Hepatocyte (in vitro differentiated cells): ENCODE measurements around the gene ERAS. TPM values are rescaled to one million over a fixed set of nuclear protein-coding genes. Genes with fewer than 3 reads are reported as not detected.
"Not testable (repeated sequence)": the region's sequence is repeated elsewhere in the genome, so short reads cannot be mapped to it uniquely, and the experiment has no call there.

Source experiments
- DNase-seq: peaks from one replicate; pipeline ENCODE4 v3.0.0-alpha.2; 2016; ENCODE audit warnings: low spot score
- H2AFZ ChIP-seq: fragments of 200-600 bp; sonication (generic); 2 replicates; pipeline ENCODE4 v1.6.0; 2016; ENCODE audit warnings: antibody characterized with exemption, mild to moderate bottlenecking
- H3K27ac ChIP-seq: fragments of 200-600 bp; sonication (generic); 2 replicates; pipeline ENCODE4 v1.5.1; 2016; ENCODE audit warnings: mild to moderate bottlenecking
- H3K27me3 ChIP-seq: fragments of 200-600 bp; sonication (generic); 2 replicates; pipeline ENCODE4 v1.6.1; 2016
- H3K36me3 ChIP-seq: fragments of 200-600 bp; sonication (generic); replicated peaks from 2 replicates; pipeline ENCODE4 v1.5.1; 2016; ENCODE audit warnings: low read depth; ENCODE audit not compliant: insufficient read depth
- H3K4me1 ChIP-seq: fragments of 200-600 bp; sonication (generic); 2 replicates; pipeline ENCODE4 v1.5.1; 2016; ENCODE audit warnings: mild to moderate bottlenecking, moderate library complexity; ENCODE audit not compliant: insufficient read depth
- H3K4me2 ChIP-seq: fragments of 200-600 bp; sonication (generic); 2 replicates; pipeline ENCODE4 v1.6.0; 2016
- H3K4me3 ChIP-seq: fragments of 200-600 bp; sonication (generic); 2 replicates; pipeline ENCODE4 v1.5.1; 2016; ENCODE audit warnings: mild to moderate bottlenecking
- H3K79me2 ChIP-seq: fragments of 200-600 bp; sonication (generic); 2 replicates; pipeline ENCODE4 v1.6.0; 2017; ENCODE audit warnings: mild to moderate bottlenecking
- H3K9me2 ChIP-seq: fragments of 200-600 bp; sonication (generic); replicated peaks from 2 replicates; pipeline ENCODE4 v1.6.0; 2017; ENCODE audit warnings: mild to moderate bottlenecking; ENCODE audit not compliant: insufficient read depth
- H3K9me3 ChIP-seq: fragments of 200-600 bp; sonication (generic); 2 replicates; pipeline ENCODE4 v1.5.1; 2016; ENCODE audit warnings: low read depth, mild to moderate bottlenecking
- H4K20me1 ChIP-seq: fragments of 200-600 bp; sonication (generic); 2 replicates; pipeline ENCODE4 v1.6.0; 2016; ENCODE audit warnings: mild to moderate bottlenecking; ENCODE audit not compliant: insufficient read depth, poor library complexity, severe bottlenecking
- EZH2 ChIP-seq: fragments of 200-600 bp; sonication (generic); IDR thresholded peaks from 2 replicates; pipeline ENCODE4 v1.6.1; 2016; ENCODE audit warnings: antibody characterized with exemption, mild to moderate bottlenecking, borderline replicate concordance
- EZH2phosphoT487 ChIP-seq: fragments of 200-600 bp; sonication (generic); IDR thresholded peaks from one replicate; pipeline ENCODE4 v1.6.1; 2018; ENCODE audit warnings: antibody characterized with exemption, mild to moderate bottlenecking, low read depth, moderate library complexity; ENCODE audit not compliant: unreplicated experiment, severe bottlenecking
- WGBS: methylation state at CpG from one replicate; pipeline ENCODE4 v1.1.6; 2016; ENCODE audit warnings: low lambda C conversion rate; ENCODE audit errors: missing lambda C conversion rate; 5-methylcytosine and 5-hydroxymethylcytosine counted together
- polyA plus RNA-seq: library from polyadenylated mRNA; unstranded; fragments of >200 nt; fragmentation: Nextera tagmentation; extraction: Ambion mirVana; gene quantifications from 2 replicates; pipeline ENCODE4 v1.2.1, GENCODE V29; 2016
- total RNA-seq: library from RNA; depleted of rRNA; stranded (reverse); fragments of >200 nt; gene quantifications from 2 replicates; pipeline ENCODE4 v1.2.3, GENCODE V29; 2014
- TF ChIP-seq, protein P1 (sequence below): fragments of 200-600 bp; sonication (generic); IDR thresholded peaks from 2 replicates; pipeline ENCODE4 v1.5.1; 2016; ENCODE audit warnings: antibody characterized with exemption, mild to moderate bottlenecking; ENCODE audit not compliant: poor library complexity

The ERAS gene
- total and polyA plus RNA-seq, 2 experiments from 2014 or later, result 0.47 to 0.65 TPM

DNA sequence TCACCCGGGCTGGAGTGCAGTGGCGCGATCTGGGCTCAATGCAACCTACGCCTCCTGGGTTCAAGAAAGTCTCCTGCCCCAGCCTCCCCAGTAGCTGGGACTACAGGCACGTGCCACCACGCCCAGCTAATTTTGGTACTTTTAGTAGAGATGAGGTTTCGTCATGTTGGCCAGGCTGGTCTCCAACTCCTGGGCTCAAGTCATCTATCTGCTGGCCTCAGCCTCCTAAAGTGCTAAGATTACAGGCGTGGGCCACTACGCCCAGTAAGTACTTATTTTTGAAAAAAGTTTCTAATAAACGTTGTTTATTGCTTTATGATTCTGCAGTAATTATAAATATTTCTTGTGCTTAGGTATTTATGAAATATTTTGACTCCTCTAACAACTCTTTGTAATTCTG is 13.4 kb downstream of the ERAS start:
- Histone ChIP-seq H3K9me2 (no peaks in the 10 kb centered on the region), H3K4me2 (no peak overlapping the region), H3K9me3 (no peaks in the 10 kb centered on the region), H3K27me3 (no peaks in the 10 kb centered on the region), H3K4me1 (no peaks in the 10 kb centered on the region), H3K4me3 (no peak overlapping the region), H2AFZ (no peak overlapping the region), H3K79me2 (no peaks in the 10 kb centered on the region), H3K27ac (no peak overlapping the region), H4K20me1 (no peaks in the 10 kb centered on the region), H3K36me3 (no peaks in the 10 kb centered on the region)
- no peak for DNase-seq
- 79% methylated on average over 10 of the region's 10 CpGs for WGBS
- TF ChIP-seq, protein P1, sequence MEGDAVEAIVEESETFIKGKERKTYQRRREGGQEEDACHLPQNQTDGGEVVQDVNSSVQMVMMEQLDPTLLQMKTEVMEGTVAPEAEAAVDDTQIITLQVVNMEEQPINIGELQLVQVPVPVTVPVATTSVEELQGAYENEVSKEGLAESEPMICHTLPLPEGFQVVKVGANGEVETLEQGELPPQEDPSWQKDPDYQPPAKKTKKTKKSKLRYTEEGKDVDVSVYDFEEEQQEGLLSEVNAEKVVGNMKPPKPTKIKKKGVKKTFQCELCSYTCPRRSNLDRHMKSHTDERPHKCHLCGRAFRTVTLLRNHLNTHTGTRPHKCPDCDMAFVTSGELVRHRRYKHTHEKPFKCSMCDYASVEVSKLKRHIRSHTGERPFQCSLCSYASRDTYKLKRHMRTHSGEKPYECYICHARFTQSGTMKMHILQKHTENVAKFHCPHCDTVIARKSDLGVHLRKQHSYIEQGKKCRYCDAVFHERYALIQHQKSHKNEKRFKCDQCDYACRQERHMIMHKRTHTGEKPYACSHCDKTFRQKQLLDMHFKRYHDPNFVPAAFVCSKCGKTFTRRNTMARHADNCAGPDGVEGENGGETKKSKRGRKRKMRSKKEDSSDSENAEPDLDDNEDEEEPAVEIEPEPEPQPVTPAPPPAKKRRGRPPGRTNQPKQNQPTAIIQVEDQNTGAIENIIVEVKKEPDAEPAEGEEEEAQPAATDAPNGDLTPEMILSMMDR, result no peak
- TF ChIP-seq EZH2 (no peak), EZH2phosphoT487 (no peak)

DNA sequence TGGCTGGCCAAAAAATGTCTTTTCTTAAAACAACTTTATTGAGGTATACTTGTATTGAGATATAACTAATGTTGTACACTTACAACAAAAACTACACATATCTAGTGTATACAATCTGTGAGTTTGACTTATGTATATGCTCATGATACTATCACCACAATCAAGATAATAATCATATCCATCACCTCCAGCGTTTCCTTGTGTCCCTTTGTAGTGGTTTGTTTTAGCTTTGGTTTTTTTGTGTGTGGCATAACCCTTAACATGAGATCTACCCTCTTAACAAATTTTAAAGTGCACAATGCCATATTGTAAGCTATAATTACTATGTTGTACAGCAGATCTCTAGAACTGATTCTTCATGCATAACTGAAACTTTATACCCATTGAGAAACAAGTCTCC is 22.5 kb downstream of the ERAS start:
- Histone ChIP-seq H3K27ac (no peak overlapping the region), H4K20me1 (no peaks in the 10 kb centered on the region), H3K9me3 (no peaks in the 10 kb centered on the region), H3K4me1 (no peaks in the 10 kb centered on the region), H3K4me3 (no peak overlapping the region), H2AFZ (no peak overlapping the region), H3K36me3 (no peaks in the 10 kb centered on the region), H3K9me2 (no peaks in the 10 kb centered on the region), H3K27me3 (no peaks in the 10 kb centered on the region), H3K79me2 (no peaks in the 10 kb centered on the region), H3K4me2 (no peak overlapping the region)
- 57% methylated on average over 1 of the region's 1 CpG for WGBS
- DNase-seq, result no peak
- TF ChIP-seq EZH2 (no peak), EZH2phosphoT487 (no peak)
- TF ChIP-seq, protein P1, result no peak

DNA sequence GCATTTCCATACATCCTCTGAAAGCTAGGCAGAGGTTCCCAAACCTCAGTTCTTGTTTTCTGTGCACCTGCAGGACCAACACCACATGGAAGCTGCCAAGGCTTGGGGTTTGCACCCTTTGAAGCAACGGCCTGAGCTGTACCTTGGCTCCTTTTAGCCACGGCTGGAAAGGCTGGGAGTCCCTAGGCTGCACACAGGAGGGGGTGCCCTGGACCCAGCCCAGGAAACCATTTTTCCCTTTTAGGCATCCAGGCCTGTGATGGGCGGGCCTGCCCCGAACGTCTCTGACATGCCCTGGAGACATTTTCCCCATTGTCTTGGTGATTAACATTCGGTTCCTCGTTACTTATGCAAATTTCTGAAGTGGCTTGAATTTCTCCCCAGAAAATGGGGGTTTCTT is 26.5 kb downstream of the ERAS start:
- Histone ChIP-seq H3K4me2 (no peak overlapping the region), H3K4me3 (no peak overlapping the region), H4K20me1 (no peaks in the 10 kb centered on the region), H3K79me2 (no peaks in the 10 kb centered on the region), H3K27me3 (no peaks in the 10 kb centered on the region), H3K9me3 (no peaks in the 10 kb centered on the region), H3K36me3 (no peaks in the 10 kb centered on the region), H2AFZ (no peak overlapping the region), H3K27ac (no peak overlapping the region), H3K4me1 (no peaks in the 10 kb centered on the region), H3K9me2 (no peaks in the 10 kb centered on the region)
- DNase-seq, result no peak
- WGBS, result 75% methylated on average over 7 of the region's 7 CpGs
- TF ChIP-seq, protein P1, result no peak
- TF ChIP-seq EZH2 (no peak), EZH2phosphoT487 (no peak)

DNA sequence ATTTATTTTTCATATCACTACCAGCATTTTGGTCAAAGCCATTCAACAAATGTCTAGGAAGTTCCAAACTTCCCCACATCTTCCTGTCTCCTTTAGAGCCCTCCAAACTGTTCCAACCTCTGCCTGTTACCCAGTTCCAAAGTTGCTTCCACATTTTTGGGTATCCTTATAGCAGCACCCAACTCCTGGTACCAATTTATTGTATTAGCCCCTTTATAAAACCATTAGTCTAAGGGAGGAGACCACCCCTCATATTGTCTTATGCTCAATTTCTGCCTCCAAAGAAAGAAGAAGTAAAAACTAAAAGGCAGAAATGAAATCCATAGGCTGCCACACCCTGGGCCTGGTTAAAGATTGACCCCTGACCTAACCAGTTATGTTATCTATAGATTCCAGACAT is 27.2 kb downstream of the ERAS start:
- not testable (repeated sequence) for H3K4me2 ChIP-seq, H3K4me1 ChIP-seq, H3K27ac ChIP-seq, H3K79me2 ChIP-seq, H3K36me3 ChIP-seq, H3K4me3 ChIP-seq, H2AFZ ChIP-seq, H4K20me1 ChIP-seq, H3K9me3 ChIP-seq, H3K9me2 ChIP-seq, DNase-seq, H3K27me3 ChIP-seq

DNA sequence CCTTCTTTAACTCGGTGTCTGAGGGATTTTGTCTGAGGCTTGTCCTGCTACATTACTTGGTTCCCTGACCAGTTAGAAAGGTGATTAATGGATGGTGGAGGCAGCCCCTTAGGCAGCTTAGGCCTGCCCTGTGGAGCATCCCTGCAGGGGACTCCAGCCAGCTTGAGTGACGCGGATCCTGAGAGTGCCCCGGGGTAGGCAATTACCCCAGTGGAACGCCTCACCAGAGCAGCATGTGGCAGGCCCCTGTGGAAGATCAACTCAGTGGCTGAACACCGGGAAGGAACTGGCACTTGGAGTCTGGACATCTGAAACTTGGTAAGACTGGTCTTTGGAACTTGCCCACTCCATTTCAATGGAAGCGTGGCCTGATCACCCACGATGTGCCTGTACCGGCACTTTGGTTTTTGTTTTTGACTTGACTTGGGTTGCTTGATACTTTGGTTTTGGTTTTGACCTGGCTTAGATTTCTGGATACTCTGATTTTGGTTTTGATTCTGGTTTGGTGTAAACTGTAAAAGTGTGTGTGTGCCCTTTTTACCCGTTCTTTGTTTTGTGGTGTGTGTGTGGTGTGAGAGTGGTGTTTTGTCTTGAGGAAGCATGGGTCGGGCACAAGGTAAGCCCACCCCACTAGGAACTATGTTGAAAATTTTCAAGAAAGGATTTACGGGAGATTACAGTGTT is 27.9 kb downstream of the ERAS start:
- H3K9me2 ChIP-seq, H3K4me1 ChIP-seq, H3K79me2 ChIP-seq, H3K4me2 ChIP-seq, H3K27ac ChIP-seq, H3K36me3 ChIP-seq, H2AFZ ChIP-seq, DNase-seq, H3K4me3 ChIP-seq, H3K9me3 ChIP-seq, H3K27me3 ChIP-seq, H4K20me1 ChIP-seq: not testable (repeated sequence)
- 89% methylated on average over 12 of the region's 12 CpGs for WGBS
